Keratinocyte (primary cell): ENCODE results near the gene ARHGAP35.

Experiments used
- CTCF ChIP-seq, 3 experiments: IDR thresholded peaks in 1 of 3; conservative IDR thresholded peaks in 1 of 3; optimal IDR thresholded peaks in 1 of 3; 2 replicates in 2 of 3; 3 replicates in 1 of 3; pipeline versions ENCODE3 to v1.5.1; 2011; ENCODE audit warnings: low read length in 3 of 3, mild to moderate bottlenecking in 3 of 3, moderate library complexity in 2 of 3, control low read depth in 1 of 3, inconsistent platforms in 1 of 3; ENCODE audit not compliant: insufficient read depth in 2 of 3; ENCODE audit errors: extremely low read depth in 1 of 3
- EZH2 ChIP-seq: IDR thresholded peaks from one replicate; pipeline ENCODE4 v1.6.1; 2012; ENCODE audit warnings: inconsistent platforms, mild to moderate bottlenecking, low read length, moderate library complexity

GRCh38 chr19:46830864-46831263, 29.9 kb upstream of the ARHGAP35 start:
- TF ChIP-seq EZH2 (no peak), CTCF (optimal IDR thresholded peaks at IDR 0.05 in 1 of 3, IDR thresholded peaks at IDR 0.05 in 1 of 3, conservative IDR thresholded peaks at IDR 0.05 in 1 of 3; ENCODE audit: extremely low read depth in 1 of 3, insufficient read depth in 2 of 3, low read length in 3 of 3) (no peak)
